Measurements from ENCODE around the gene GNAI3. TPM values are rescaled to one million over a fixed set of nuclear protein-coding genes. Genes with fewer than 3 reads are reported as not detected.

GNAI3 gene
- total and polyA plus RNA-seq, 2 of the 8 experiments (the other 6 are each of a cell fraction or from before 2014, with no cell fraction given): 4.0 to 9.8 TPM

GRCh38 chr1:109640285-109640865 lies 92.0 kb downstream of the GNAI3 start (continued):
- TF ChIP-seq CHD1 (IDR thresholded peaks at IDR 0.05; ENCODE audit: low read depth, low read length): no peak
- no peak for TF ChIP-seq TAF7 (optimal IDR thresholded peaks at IDR 0.05; ENCODE audit: borderline replicate concordance, low read depth, low read length)
- TF ChIP-seq CBX5 (IDR thresholded peaks at IDR 0.05; ENCODE audit: low read depth, low read length): no peak
- TF ChIP-seq GTF2F1 (IDR thresholded peaks at IDR 0.05; ENCODE audit: borderline replicate concordance, low read depth, low read length): no peak
- no peak for TF ChIP-seq FOSL1 (IDR thresholded peaks at IDR 0.05; ENCODE audit: insufficient read depth, low read depth, low read length)
- TF ChIP-seq TAF1 (IDR thresholded peaks at IDR 0.05; ENCODE audit: low read depth, low read length): no peak

All from H1 (cell line).